Measurements from ENCODE around the gene SETD3.
A peak's percentile ranks its signal among the peaks of the same experiment; 100 is the strongest.

DNA sequence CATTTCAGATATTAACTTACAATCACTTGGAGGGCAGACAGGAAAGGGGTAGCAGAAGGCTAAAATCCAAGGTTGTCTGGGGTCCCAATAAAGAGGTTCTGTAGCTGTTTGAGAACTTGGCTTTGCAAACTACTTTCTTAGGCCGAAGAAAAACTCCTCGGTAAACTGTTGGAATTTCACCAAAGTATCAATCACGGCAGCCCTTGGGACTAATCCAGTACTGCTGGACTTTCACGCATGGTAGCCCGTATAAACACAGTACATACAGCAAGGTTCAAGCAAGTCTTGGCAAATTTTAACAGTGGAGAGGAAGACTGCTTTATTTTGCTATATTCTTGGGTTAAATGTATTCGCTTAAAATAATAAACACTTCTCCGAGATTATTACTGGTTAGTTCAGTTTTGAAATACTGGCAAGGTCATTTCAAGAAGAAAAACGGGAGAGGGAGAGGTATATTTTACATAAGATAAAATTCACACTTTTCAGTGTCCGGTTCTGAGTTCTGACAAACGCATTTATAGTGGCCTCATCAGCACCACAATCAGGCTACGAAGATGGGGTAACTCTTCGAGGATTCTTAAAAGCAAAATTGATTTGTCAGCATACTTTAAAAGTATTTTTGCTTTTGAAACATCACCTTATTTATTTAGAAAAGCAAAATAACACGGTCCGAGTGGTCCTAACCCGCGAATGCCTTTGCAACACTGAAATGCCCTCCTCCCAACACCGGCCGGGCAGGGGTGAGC lies 1.3 kb downstream of the SETD3 start:
- no peak for TF ChIP-seq EZH2 (IDR thresholded peaks at IDR 0.05; ENCODE audit: low read length)
- peak in 1 of 3 experiments; percentile 1 for TF ChIP-seq CTCF (optimal IDR thresholded peaks at IDR 0.05 in 1 of 3, IDR thresholded peaks at IDR 0.05 in 1 of 3, conservative IDR thresholded peaks at IDR 0.05 in 1 of 3; ENCODE audit: extremely low read depth in 1 of 3, insufficient read depth in 2 of 3, low read length in 3 of 3)

All from keratinocyte (primary cell).